ENCODE results near the gene NFYA. TPM values are rescaled to one million over a fixed set of nuclear protein-coding genes. Genes with fewer than 3 reads are reported as not detected.

NFYA gene
- total RNA-seq, 1 experiment from 2014 or later = 28.7 TPM

GRCh38 chr6:41033776-41034175, 39.0 kb upstream of the NFYA start:
- no peak for TF ChIP-seq CBX3 (IDR thresholded peaks at IDR 0.05; ENCODE audit: low read depth)
- TF ChIP-seq EGR1 (IDR thresholded peaks at IDR 0.05; ENCODE audit: low read depth) = no peak
- TF ChIP-seq SRF (IDR thresholded peaks at IDR 0.05; ENCODE audit: low read depth) = no peak
- no peak for TF ChIP-seq TCF7L2 (IDR thresholded peaks at IDR 0.05; ENCODE audit: borderline replicate concordance, extremely low read depth, insufficient read depth, insufficient read length)
- TF ChIP-seq ZBTB33 (IDR thresholded peaks at IDR 0.05; ENCODE audit: extremely low read depth, insufficient replicate concordance, low read length) = no peak
- no peak for TF ChIP-seq CEBPB (IDR thresholded peaks at IDR 0.05; ENCODE audit: low read depth)
- no peak for TF ChIP-seq ZNF274 (IDR thresholded peaks at IDR 0.05; ENCODE audit: low read depth, low read length)
- no peak for TF ChIP-seq EZH2phosphoT487 (IDR thresholded peaks at IDR 0.05; ENCODE audit: borderline replicate concordance)
- TF ChIP-seq FOSL1 (IDR thresholded peaks at IDR 0.05; ENCODE audit: low read depth) = no peak
- TF ChIP-seq ZFX (IDR thresholded peaks at IDR 0.05) = no peak
- TF ChIP-seq YY1 (IDR thresholded peaks at IDR 0.05; ENCODE audit: extremely low read depth, insufficient replicate concordance, low read depth, low read length) = no peak
- TF ChIP-seq CTCF (IDR thresholded peaks at IDR 0.05 in 2 of 3, conservative IDR thresholded peaks at IDR 0.05 in 1 of 3; ENCODE audit: borderline replicate concordance in 1 of 3, insufficient read depth in 1 of 3, low read depth in 2 of 3, low read length in 2 of 3) = no peak
- no peak for TF ChIP-seq SP1 (IDR thresholded peaks at IDR 0.05; ENCODE audit: low read depth)
- no peaks in the 10 kb centered on the region for H3K36me3 ChIP-seq (ENCODE audit: control insufficient read depth in 1 of 2, insufficient read depth in 2 of 2, low read length in 2 of 2)
- peaks cover 5 to 15% of the 10 kb centered on the region in 2 experiments; a peak in 3 of 4 replicates for H3K4me1 ChIP-seq (ENCODE audit: control insufficient read depth in 1 of 2, insufficient read depth in 2 of 2, low read length in 2 of 2)
- intact Hi-C loops (cut with micrococcal nuclease) = no loop called here
- H3K27me3 ChIP-seq (ENCODE audit: insufficient read depth, low read length) = no peaks in the 10 kb centered on the region
- H3K9ac ChIP-seq (ENCODE audit: low read length) = no peak overlapping the region
- H4K20me1 ChIP-seq (ENCODE audit: insufficient read depth) = no peaks in the 10 kb centered on the region
- BruUV-seq (replicated peaks) = no TSS peak
- no peaks in the 10 kb centered on the region for H3K9me3 ChIP-seq (ENCODE audit: control insufficient read depth in 1 of 2, insufficient read depth in 1 of 2, low read depth in 1 of 2, low read length in 2 of 2)
- H3K9me2 ChIP-seq (ENCODE audit: insufficient read depth) = no peaks in the 10 kb centered on the region
- ChIA-PET CTCF (no interaction called here), RAD21 (ENCODE audit: low non-redundant PET in 1 of 2, low total read pairs in 2 of 2, uncharacterized antibody in 2 of 2, unreplicated experiment in 2 of 2) (no interaction called here), POLR2A (no interaction called here)
- no peak overlapping the region for H2AFZ ChIP-seq (ENCODE audit: low read depth, low read length, poor library complexity, severe bottlenecking)
- ATAC-seq = no peak
- no peak for DNase-seq (ENCODE audit: low read depth, low spot score)
- H3K4me3 ChIP-seq (replicated peaks in 1 of 2; ENCODE audit: low read depth in 1 of 2, low read length in 2 of 2) = no peak overlapping the region
- H3K4me2 ChIP-seq (ENCODE audit: low read length) = no peak overlapping the region
- no peaks in the 10 kb centered on the region for H3K79me2 ChIP-seq (ENCODE audit: insufficient read depth, low read length)
- no peak overlapping the region for H3K27ac ChIP-seq (ENCODE audit: low read depth, low read length)

Measured in HCT116 (cell line).